ENCODE results near the gene COMT. TPM values are rescaled to one million over a fixed set of nuclear protein-coding genes. Genes with fewer than 3 reads are reported as not detected.

The COMT gene
- total RNA-seq, 1 donor from 2014 or later = 221 TPM

DNA sequence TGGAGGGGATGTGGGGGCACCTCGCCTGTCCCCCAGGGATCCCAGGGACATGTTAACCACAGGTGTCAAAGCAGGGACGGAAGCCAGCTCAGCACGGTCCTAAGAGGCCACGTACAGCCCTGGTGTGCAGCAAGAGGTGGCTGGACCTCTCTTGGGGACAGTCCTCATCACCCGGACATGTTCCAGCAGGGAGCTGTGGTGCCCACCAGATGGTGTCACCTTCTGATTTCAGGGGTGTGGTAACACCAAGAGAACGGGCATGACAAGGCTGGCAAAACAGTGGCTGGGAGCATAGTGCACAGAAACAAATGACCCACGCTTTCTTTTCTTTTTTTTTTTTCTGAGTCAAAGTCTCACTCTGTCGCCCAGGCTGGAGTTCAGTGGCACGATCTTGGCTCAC, 25.6 kb upstream of the COMT start:
- DNase-seq (ENCODE audit: low read depth) = no peak
- TF ChIP-seq, protein P1, sequence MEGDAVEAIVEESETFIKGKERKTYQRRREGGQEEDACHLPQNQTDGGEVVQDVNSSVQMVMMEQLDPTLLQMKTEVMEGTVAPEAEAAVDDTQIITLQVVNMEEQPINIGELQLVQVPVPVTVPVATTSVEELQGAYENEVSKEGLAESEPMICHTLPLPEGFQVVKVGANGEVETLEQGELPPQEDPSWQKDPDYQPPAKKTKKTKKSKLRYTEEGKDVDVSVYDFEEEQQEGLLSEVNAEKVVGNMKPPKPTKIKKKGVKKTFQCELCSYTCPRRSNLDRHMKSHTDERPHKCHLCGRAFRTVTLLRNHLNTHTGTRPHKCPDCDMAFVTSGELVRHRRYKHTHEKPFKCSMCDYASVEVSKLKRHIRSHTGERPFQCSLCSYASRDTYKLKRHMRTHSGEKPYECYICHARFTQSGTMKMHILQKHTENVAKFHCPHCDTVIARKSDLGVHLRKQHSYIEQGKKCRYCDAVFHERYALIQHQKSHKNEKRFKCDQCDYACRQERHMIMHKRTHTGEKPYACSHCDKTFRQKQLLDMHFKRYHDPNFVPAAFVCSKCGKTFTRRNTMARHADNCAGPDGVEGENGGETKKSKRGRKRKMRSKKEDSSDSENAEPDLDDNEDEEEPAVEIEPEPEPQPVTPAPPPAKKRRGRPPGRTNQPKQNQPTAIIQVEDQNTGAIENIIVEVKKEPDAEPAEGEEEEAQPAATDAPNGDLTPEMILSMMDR (IDR thresholded peaks at IDR 0.05; ENCODE audit: insufficient read depth, low read length, severe bottlenecking) = no peak
- H3K4me3 ChIP-seq (ENCODE audit: low read depth, low read length) = no peak overlapping the region
- peaks cover 17% of the 10 kb centered on the region for H3K36me3 ChIP-seq (ENCODE audit: control insufficient read depth, insufficient read depth, low read length)
- H3K27me3 ChIP-seq (ENCODE audit: control insufficient read depth, insufficient read depth, low read length) = no peaks in the 10 kb centered on the region
- peak; percentile 76 for FAIRE-seq

DNA sequence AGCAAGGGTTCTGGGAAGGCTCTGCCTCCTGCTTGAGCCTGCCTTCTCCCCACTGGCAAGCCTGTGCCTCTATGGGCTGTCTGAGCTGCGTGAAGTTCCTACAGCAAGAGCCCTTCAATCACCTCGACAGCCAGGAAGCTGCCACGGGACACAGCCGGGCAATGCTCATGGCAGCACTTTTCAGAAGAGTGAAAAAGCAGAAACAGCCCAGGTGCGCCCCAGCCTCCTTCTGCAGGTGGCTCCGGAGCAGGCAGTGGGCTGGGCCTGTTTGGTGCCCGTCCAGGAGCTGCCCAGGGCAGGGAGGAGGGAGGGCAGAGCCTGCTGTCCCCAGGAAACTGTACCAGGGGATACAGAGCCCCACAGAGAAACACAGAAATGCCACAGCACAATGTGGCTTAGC, 24.6 kb upstream of the COMT start:
- FAIRE-seq (no peak), DNase-seq (ENCODE audit: low read depth) (no peak)
- TF ChIP-seq, protein P1 (IDR thresholded peaks at IDR 0.05; ENCODE audit: insufficient read depth, low read length, severe bottlenecking) = no peak
- Histone ChIP-seq H3K27me3 (ENCODE audit: control insufficient read depth, insufficient read depth, low read length) (no peaks in the 10 kb centered on the region), H3K4me3 (ENCODE audit: low read depth, low read length) (no peak overlapping the region), H3K36me3 (ENCODE audit: control insufficient read depth, insufficient read depth, low read length) (peaks cover 17% of the 10 kb centered on the region)

DNA sequence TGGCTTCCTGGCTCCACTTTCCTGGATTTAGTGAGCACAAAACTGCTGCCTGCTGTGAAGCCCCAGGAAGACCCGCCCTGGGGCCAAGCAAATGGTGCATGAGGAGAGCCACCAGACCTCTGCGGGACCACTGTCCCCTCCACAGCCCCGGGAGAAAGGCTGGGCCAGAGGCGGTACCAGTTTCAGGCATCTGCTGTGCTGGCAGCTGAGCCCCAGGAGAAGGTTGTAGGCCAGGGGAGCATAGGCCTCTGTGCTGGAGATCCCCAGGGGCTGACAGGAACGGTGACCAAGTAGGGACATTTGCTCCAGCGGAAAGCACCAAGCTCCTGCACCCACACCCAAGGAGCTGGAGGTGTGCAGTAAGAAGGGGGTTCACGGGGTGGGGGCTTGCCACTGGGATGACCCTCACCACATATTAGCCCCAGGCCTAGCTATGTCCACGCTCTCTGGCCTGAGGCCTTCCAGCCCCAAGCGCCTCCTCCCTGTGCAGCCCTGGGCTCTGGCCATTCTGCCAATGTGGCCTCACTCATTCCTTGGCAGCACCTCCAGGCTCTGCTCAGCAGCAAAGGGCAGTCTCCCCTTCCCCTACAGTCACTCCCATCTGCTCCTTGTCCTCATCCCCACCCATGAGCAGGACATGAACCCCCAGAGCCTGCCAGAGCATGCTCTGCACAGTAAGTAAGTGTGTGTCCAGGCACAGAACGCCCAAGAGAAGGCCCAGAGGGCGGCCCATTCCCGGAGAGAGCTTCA, 24.0 kb upstream of the COMT start:
- Histone ChIP-seq H3K4me3 (ENCODE audit: low read depth, low read length) (no peak overlapping the region), H3K27me3 (ENCODE audit: control insufficient read depth, insufficient read depth, low read length) (no peaks in the 10 kb centered on the region), H3K36me3 (ENCODE audit: control insufficient read depth, insufficient read depth, low read length) (peaks cover 17% of the 10 kb centered on the region)
- FAIRE-seq = peak; percentile 83
- no peak for DNase-seq (ENCODE audit: low read depth)
- TF ChIP-seq, protein P1 (IDR thresholded peaks at IDR 0.05; ENCODE audit: insufficient read depth, low read length, severe bottlenecking) = no peak

DNA sequence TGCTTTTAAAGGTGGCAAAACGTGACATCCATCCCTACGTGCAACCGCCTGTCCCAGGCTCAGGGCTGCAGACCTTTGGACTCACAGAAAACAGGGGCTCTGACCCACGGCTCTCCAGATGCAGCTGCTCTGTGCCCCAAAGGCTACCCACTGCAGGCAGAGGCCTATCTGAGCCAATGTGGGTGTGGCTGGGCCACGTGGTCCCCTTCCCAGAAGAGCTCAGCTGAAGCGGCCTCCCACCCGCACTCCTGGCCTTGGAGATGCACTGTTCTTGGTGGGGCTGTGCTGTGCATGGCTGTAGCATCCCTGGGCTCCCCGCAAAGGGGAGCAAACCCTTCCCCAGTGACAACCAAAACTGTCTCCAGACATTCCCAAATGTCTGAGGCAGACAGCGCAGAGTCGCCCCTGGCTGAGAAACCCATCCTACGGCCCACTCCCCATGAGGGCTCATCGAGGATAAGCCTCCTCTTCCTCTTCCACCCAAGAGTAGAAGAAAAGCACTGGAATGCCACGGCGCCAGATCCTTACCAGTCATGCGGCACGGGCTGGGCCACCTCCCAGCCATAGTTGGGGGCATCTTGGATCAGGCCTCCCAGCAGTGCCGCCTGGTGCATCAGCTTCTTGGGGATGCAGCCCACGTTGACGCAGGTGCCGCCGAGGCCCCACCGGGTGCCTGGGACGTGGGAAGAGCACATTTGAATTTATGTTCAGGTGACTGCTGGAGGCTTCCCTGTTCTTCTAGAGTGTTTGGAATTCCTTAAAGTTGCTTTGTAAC, 23.1 kb upstream of the COMT start:
- FAIRE-seq (no peak), DNase-seq (ENCODE audit: low read depth) (no peak)
- Histone ChIP-seq H3K27me3 (ENCODE audit: control insufficient read depth, insufficient read depth, low read length) (no peaks in the 10 kb centered on the region), H3K36me3 (ENCODE audit: control insufficient read depth, insufficient read depth, low read length) (peaks cover 13% of the 10 kb centered on the region), H3K4me3 (ENCODE audit: low read depth, low read length) (no peak overlapping the region)
- TF ChIP-seq, protein P1 (IDR thresholded peaks at IDR 0.05; ENCODE audit: insufficient read depth, low read length, severe bottlenecking) = no peak

DNA sequence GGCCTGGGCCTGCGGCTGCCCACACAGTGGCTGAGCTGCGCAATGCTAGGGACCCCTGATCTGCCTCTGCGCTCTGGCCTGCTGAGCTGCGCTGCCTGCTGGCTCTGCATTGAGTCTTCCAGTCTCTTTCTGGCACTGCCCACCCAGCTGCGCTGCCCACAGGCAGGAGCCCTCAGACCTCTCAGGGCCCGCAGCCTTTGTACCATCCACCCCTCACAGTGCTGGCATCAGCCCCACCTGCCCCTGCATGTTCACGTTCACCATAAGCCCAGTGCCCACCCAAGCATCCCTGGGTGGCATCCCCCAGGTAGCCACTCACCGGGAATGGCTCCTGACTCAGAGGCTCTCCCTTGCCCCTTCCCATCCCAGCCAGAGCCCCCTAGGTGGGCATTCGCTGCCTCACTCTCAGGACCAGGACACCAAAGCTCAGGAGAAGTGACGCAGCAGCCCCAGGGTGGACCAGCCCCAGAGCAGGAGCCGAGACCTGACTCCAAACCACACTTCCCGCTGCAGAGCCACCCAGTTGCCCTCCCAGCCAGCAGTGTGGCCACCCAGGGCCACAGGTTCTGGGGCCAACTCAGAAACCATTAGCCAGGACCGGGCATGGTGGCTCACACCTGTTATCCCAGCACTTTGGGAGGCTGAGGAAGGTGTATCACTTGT, 21.7 kb upstream of the COMT start:
- H3K36me3 ChIP-seq (ENCODE audit: control insufficient read depth, insufficient read depth, low read length) = peaks cover 10% of the 10 kb centered on the region
- no peaks in the 10 kb centered on the region for H3K27me3 ChIP-seq (ENCODE audit: control insufficient read depth, insufficient read depth, low read length)
- H3K4me3 ChIP-seq (ENCODE audit: low read depth, low read length) = no peak overlapping the region
- TF ChIP-seq, protein P1 (IDR thresholded peaks at IDR 0.05; ENCODE audit: insufficient read depth, low read length, severe bottlenecking) = no peak
- FAIRE-seq (no peak), DNase-seq (ENCODE audit: low read depth) (no peak)
